ENCODE results near the gene MYO5C.

MYO5C gene

GRCh38 chr15:52295421-52296001 is at the start of gene MYO5C:
Gene MYO5C (minus strand): TSS chr15:52295804. CDS start chr15:52295636, 168 bp downstream.
- DNase-seq (ENCODE audit: low spot score): peak; percentile 90

- DNase-seq (ENCODE audit: low spot score): no peak
These were observed 49.0 kb upstream of the MYO5C start for GRCh38 chr15:52344592-52344991.

- DNase-seq (ENCODE audit: low spot score): no peak
These were observed 48.2 kb upstream of the MYO5C start for GRCh38 chr15:52343831-52344230.

GRCh38 chr15:52340093-52340492 is 44.5 kb upstream of the MYO5C start:
- no peak for DNase-seq (ENCODE audit: low spot score)

- DNase-seq (ENCODE audit: low spot score): no peak
These were observed 43.3 kb upstream of the MYO5C start for GRCh38 chr15:52338891-52339290.

GRCh38 chr15:52338058-52338457 is 42.5 kb upstream of the MYO5C start:
- DNase-seq (ENCODE audit: low spot score): no peak

- no peak for DNase-seq (ENCODE audit: low spot score)
These were observed 41.7 kb upstream of the MYO5C start for GRCh38 chr15:52337198-52337853.

- no peak for DNase-seq (ENCODE audit: low spot score)
These were observed 40.9 kb upstream of the MYO5C start for GRCh38 chr15:52336529-52336928.

- DNase-seq (ENCODE audit: low spot score): no peak
These were observed 39.0 kb upstream of the MYO5C start for GRCh38 chr15:52334491-52335160.

- DNase-seq (ENCODE audit: low spot score): no peak
These were observed 36.1 kb upstream of the MYO5C start for GRCh38 chr15:52331490-52332240.

GRCh38 chr15:52329987-52330386 is 34.4 kb upstream of the MYO5C start:
- no peak for DNase-seq (ENCODE audit: low spot score)

GRCh38 chr15:52329150-52329549 is 33.5 kb upstream of the MYO5C start:
- DNase-seq (ENCODE audit: low spot score): no peak

- no peak for DNase-seq (ENCODE audit: low spot score)
These were observed 33.1 kb upstream of the MYO5C start for GRCh38 chr15:52328680-52329079.

GRCh38 chr15:52326756-52327155 is 31.2 kb upstream of the MYO5C start:
- DNase-seq (ENCODE audit: low spot score): no peak

GRCh38 chr15:52324109-52324508 is 28.5 kb upstream of the MYO5C start:
- DNase-seq (ENCODE audit: low spot score): no peak

- no peak for DNase-seq (ENCODE audit: low spot score)
These were observed 23.3 kb upstream of the MYO5C start for GRCh38 chr15:52318729-52319500.

GRCh38 chr15:52317688-52318087 is 22.1 kb upstream of the MYO5C start:
- no peak for DNase-seq (ENCODE audit: low spot score)

GRCh38 chr15:52317022-52317421 is 21.4 kb upstream of the MYO5C start:
- DNase-seq (ENCODE audit: low spot score): no peak

GRCh38 chr15:52309154-52309548 is 13.5 kb upstream of the MYO5C start:
- no peak for DNase-seq (ENCODE audit: low spot score)

- no peak for DNase-seq (ENCODE audit: low spot score)
These were observed 13.0 kb upstream of the MYO5C start for GRCh38 chr15:52308446-52309153.

GRCh38 chr15:52307847-52308246 is 12.2 kb upstream of the MYO5C start:
- DNase-seq (ENCODE audit: low spot score): no peak

All from ecto neural progenitor cell (in vitro differentiated cells).